GM19455 (cell line): ENCODE results near the gene SKOR1.

Experiments used
- ATAC-seq: cut with Tn5 transposase; IDR thresholded peaks from one replicate; pipeline ENCODE4 v1.9.1; 2021; ENCODE audit not compliant: unreplicated experiment

The SKOR1 gene

GRCh38 chr15:67883234-67883773 is 58.0 kb downstream of the SKOR1 start:
- no peak for ATAC-seq

GRCh38 chr15:67884009-67884408 is 58.7 kb downstream of the SKOR1 start:
- ATAC-seq, result no peak
